A172 (cell line): ENCODE results near the gene ADAMTS16. TPM values are rescaled to one million over a fixed set of nuclear protein-coding genes. Genes with fewer than 3 reads are reported as not detected.
A peak's percentile ranks its signal among the peaks of the same experiment; 100 is the strongest.

Experiments
- DNase-seq: peaks from one replicate; pipeline ENCODE4 v3.0.0-alpha.2; 2015; ENCODE audit warnings: low spot score
- total RNA-seq: library from RNA; depleted of rRNA; stranded (reverse); fragments of >200 nt; shearing (Covaris generic); gene quantifications from 2 replicates; pipeline ENCODE4 v1.2.3, GENCODE V29; 2014

Gene ADAMTS16
- total RNA-seq, 1 experiment from 2014 or later = 3.5 TPM

DNA sequence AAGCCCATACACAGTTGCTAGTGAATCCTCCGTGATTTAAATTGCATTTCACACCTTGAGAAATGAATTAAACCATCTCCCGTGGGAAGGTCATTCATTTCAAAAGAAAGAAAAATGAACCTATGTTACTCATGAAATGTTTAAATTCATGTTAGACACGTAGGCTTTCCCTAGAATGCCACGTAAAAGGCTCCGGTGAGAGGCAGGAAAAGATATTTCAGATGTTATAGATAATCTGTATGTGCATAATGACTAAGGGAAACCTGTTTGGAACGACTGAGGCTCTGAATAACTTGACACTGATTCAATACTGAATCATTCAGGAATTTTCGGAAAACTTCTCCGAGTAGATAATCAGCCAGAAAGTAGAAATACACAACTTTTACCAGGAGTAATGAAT lies 148.1 kb downstream of the ADAMTS16 start:
- DNase-seq = peak; percentile 60

DNA sequence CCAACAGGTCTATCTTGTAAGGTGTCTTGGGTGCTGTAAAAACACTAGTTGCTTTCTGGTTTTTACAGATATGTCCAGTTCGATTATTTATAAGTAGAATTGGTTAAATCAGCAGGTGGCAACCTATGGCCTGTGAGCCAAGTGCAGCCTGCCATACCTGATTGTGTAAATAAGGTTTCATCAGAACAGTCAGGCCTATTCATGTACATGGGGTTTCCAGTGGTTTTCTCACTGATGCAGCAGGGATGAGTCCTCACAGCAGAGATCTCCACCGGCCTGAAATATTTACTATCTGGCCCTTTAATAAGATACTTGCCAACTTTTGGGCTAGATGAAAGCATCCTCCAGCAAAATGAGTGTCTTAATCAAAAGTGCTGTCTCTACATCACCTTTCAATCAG lies 149.4 kb downstream of the ADAMTS16 start:
- no peak for DNase-seq

DNA sequence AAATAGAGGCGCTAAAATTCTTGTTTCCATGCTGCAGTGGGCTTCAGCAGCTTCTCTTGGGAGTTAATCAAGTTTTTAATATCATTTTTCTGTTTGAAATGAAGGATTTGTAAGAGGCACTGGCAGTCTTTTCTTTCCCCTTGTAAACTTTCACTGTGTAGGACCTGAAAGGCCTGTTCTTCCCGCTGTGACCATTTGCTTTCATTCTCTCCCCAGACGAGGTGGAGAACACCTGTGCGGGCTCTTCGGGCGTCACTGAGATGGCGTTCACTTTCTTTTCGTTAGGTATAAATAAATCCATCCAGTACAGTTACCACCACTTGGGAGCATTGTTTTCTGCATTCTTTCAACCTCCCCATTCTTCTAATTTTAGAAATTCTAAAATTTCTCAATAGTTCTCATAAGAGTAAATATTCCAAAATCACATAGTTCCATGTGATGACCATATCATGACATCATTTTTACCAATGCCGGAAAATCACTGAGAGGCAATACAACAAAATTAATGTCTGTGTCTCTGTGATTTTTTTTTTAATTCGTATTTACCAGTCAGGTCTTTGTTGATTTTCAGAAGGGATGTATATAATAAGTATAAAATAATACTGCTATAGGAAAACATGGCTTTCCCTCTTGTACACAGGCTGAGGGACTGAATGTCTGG lies 150.7 kb downstream of the ADAMTS16 start:
- DNase-seq = no peak

DNA sequence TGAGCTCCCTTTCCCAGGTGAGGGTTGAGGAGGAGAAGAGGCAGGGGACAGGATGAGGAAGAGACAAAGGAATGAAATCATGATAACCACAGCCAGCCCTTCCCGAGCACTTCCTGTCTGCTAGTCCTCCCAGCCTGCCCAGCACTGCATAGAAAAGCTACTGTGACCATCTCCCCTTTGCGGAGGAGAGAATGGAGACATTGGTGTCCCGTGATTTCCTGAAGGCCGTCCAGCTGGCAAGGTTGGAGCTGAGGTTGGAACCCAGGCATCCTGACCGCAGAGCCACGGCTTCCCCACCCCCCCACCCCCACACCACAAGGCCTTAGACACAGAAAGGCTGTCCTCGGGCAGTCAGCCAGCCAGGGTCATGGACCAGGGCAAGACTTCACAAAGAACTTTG lies 151.2 kb downstream of the ADAMTS16 start:
- peak; percentile 96 for DNase-seq

DNA sequence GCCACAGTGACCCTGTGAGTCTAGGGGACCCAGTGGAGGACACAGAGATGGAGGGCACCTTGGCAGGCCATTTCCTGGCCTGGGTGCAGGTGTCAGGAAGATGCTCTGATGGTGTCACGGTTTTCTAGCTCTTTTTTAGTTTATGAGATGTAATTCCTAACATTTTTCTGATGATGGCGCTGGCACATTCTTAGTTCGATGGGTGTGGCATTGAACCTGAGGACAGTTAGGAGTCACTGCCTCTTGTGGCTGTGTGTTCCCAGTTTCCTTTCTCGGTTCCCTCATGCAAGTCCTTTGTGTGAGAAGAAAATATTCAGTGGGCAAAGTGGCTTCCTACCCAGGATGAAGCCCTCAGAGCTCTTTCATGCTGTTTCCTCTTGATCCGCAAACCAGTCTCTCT lies 152.9 kb downstream of the ADAMTS16 start:
- no peak for DNase-seq

DNA sequence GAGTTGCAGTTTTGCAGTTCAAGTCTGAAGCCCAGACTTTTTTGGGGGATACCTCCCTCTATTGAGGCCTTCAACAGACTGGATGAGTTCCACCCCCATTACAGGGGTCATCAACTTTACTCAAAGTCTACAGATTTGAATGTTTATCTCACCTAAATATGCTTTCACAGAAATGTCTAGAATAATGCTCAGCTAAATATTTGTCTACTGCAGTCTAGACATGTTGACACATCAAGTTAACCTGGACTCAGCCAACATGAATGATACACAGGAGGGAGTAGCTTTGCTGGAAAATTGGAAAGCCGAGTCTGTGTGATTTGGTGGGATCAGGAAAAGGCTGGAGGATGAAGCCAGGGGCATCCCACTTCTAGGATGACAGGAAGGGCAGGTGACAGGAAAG lies 154.3 kb downstream of the ADAMTS16 start:
- DNase-seq = no peak

DNA sequence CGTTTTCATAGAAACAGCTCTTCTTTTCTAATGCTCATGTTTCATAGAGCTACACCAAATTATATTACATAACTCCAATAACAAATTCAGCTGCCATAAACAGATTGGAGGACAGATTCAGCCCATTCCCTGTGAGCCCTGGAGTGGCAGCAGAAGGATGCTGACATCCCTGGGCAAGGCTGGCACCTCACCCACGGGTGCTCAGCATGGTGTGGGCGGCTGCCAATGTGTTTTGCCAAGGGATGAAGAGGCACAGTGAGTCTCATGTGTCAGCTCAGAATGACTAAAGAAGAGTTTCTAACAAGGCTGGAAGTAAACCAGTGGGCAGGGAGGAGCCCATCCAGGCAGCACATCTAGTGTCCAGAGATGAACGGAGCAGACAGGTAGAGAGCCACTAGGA lies 155.2 kb downstream of the ADAMTS16 start:
- no peak for DNase-seq

DNA sequence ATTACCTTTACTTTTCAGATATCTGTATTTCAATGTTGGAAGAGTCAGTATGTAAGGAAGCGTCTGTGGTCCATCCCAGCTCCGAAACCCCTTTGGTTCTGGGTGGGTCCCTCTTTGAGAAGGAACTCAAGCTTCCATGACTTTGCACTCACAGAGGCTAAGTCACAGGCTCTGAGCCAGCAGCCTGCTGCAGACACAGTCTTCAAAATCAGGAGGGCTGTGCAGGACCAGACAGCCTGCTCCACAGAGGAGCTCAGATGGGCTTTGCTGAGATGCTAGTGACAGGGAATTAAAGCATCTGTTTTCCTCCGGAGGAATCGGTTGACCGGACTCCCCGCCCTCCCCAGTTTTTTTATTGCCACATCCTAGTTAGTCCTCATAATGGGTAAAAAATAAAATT lies 155.9 kb downstream of the ADAMTS16 start:
- DNase-seq = no peak

DNA sequence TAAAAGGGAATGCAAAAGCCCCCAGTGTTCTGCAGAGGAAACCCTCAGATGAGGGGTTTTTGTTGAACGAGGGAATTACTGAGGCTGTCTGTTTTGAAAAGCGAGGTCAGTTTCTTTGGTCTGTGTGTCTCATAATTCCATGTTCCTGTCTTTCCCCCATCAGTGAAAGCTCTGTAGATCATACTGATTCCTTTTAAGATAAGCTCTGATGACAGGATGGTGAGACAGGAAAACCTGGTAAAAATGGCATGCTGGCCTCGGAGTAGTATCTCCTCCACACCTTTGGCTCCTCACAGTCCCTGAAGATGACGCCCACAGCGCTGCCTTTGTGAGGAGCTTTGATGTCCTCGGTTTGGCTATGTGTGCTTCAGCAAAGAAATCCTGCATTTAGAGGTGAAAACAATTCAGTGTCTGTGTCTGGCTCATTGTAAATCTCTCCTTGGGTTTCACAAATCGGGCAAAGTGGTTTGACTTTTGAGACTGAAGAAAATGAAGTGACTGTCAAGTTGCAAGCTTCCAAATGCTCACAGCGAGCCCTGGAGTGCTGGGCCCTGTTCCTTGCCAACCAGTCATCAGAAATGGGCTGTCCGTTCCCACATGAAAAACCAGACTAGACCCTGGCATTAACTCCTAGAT lies 157.4 kb downstream of the ADAMTS16 start:
- no peak for DNase-seq

DNA sequence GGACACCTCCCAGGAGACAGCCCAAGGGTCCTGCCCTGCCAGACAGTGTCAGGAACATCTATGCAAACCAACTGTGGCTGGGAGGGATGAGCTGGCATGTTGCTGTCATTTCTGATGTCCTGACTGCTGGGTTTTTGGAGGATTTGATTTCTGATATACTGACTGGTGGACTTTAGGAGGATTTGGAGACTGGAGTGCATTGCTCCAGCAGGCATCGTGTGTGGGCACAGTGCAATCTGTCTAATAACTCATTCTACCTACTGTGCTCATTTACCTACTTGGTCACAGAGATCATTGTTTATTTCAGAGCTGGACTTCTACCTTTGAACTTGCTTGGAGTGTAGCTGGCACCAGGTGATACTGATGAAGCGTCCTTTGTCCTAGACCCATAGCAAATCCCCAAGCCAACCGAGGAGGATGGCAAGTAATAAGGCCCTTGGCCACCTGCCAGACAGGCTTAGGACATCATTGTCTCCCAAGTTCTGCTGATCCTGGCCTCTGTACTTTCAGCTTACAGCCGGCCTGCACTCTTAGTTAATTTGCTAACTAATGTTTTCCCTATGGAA lies 158.0 kb downstream of the ADAMTS16 start:
- no peak for DNase-seq

DNA sequence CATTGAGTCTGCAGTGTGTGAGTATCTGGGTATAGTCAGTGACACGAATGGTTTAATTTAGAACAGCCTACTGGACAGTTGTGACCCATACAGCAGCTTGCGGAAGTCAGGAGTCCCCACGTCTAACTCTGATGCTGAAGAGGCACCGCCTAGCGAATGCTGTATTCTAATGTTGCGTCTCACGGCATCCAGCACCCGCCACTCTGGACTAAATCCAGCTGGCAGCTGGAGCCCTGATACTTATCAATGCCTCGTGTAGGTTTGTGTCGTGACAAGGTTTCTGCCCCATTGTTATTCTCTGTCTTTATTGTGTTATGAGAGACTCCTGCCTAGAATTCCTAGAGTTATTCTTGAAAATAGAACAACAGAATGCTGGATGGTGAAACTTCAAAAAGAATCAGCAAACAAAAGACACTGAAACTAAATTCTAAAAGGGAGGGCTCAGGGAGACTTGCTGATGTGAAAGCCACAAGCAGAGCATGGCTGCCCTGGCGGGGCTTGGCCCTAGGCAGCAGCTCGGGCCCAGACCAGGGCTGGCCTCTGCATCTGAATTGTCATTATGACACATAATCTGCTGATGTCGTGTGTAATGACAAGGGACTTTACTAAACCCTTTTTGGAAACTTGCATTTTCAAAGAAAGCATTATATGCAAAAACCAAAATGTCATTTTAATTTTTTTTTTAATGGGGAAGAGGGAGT lies 158.9 kb downstream of the ADAMTS16 start:
- no peak for DNase-seq

DNA sequence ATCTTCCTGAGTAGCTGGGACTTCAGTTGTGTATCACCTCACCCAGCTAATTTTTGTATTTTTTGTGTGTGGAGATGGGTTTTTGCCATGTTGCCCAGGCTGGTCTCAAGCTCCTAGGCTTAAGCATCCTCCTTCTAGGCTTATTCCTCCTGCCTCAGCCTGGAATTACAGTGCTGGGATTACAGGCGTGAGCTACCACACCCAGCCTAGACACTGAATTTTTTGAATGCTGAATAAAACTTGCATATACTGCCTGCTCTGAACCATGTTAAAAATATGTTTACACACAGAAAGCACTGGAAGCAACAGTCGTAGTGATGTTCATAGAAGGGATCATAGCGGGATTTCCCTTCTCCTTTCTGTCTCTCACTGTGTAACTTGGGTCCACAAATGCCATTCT lies 161.0 kb downstream of the ADAMTS16 start:
- DNase-seq = no peak

DNA sequence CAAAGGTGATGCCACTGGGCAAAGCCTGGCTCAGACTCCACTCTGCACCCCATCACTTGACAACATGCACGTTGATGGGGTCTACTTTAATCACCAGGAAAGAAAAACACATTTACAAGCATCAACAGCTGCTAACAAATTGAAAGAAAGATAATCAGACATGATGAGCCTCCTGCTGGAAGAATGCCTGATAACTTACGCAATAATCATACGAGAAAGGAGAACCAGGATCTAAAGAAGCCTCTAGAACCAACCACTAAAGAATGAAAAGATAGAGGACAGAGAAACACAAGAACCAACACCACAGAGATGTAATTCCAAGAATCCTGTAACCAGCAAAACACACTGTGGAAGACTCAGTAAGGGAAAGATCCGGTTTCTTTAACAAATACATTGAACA lies 162.1 kb downstream of the ADAMTS16 start:
- DNase-seq = no peak

DNA sequence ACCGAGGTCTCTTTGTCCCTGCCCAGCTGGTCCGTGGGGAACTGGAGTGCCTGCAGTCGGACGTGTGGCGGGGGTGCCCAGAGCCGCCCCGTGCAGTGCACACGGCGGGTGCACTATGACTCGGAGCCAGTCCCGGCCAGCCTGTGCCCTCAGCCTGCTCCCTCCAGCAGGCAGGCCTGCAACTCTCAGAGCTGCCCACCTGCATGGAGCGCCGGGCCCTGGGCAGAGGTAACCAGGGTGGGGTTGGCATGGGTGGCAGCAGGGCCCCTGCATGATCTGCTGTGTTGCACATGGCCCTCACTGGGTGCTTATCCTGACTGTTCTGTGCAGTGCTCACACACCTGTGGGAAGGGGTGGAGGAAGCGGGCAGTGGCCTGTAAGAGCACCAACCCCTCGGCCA lies 163.1 kb downstream of the ADAMTS16 start:
- no peak for DNase-seq

DNA sequence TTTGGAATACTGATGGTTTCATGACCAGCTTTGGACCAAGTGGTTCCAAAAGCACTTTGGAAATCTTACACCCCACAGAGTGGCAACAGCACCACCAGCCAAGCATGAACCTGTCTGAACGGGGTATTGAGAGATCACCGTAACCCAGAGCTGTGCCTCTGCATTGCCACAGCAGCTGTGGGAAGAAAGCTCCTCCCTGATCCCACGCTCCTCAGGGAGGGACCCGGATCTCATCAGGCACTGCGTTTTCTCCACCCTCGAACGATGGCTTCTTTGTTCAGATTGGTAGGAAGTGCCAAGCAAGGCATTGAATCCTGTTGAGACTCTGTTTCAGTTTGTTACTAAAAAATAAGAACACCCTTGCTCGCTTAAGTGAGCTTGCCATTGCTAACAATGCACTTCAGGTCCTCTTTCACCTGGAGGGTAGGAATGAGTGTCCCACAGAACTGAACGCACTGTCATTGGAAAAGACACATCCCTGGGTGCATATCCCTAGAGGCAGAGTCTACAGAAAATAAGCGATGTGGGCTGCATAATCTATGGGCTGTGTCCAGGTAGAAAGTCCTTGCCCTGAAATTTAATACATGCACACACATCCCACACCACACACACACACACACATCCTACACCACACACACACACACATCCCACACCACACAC lies 164.4 kb downstream of the ADAMTS16 start:
- DNase-seq = no peak

DNA sequence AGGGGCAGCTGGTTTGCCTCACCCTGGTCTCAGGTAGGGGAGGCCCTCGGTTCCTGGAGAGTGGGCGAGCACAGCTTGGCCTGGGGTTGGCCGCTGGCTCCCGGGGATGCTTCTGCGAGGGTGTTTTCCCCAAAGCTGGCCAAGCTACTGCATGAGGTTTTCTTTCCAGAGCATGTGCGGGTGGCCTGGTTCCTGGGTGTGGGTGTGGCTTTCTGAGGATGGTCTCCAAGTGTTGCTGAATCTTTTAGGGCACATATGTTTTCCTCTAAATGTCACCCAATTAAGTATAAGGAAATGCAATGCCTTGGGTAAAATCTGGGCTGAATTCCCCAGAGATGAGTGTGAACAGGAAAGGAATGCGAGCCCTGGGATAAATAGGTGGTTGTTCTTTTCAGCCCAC lies 166.6 kb downstream of the ADAMTS16 start:
- peak; percentile 84 for DNase-seq

DNA sequence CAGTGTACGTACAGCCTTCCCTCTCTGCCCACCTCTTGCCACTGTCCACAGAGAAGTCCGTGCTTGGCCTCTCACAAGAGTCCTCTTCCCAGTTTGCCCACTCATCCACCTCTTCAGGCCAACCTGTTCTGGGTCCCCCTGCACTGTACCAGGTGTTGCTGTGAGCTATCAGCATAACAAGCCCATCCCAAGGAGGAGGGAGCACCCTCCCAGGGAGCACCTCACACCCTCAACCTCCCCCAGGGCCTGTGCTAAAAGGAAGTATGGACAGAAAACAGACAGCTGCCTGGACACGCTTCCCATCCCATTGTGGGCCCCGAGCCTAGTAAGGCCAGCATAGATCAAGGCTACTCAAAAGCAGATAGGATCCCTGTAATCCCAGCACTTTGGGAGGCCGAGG lies 168.2 kb downstream of the ADAMTS16 start:
- no peak for DNase-seq

DNA sequence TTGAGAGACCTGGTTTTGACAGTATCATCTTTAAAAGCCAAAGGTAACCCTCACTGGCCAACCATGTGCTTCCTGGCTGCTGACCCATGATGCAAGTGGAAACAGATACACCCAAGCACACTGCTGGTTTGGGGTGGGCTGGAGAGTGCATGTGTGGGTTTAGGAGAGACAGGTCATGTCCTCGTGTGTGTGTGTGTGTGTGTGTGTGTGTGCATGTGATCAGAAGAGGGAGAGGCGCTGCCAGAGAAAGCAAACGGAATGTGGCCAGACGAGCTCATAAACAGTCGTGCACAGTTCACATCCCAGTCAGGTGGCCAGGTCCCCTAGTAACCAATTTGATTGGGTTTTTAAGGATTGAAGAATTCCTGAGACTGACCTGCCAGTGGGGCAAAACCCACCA lies 169.5 kb downstream of the ADAMTS16 start:
- no peak for DNase-seq

DNA sequence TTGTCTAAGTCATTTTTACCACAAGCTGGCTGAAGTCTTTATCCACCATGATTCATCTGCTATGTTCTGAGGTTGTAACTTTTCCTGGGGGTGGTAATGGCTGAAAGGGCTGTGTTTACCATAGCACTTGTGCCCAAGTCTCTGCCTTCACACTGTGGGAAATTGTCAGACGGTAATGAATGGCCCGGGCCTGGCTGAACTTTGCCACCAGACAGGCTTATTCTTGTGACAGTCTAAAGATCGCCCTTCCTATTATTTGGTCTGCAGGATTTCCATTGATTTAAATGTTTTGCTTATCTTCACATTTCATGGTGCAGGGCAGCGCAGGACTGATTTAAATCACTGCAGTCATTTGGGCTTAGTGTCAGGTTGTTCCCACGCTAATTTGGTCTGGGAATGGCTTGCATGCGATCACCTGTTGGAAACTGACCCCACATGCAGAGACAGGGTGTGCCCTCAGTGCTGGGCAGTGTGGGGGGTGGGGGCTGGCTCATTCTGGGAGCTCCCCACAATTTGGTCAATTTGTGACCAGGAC lies 173.0 kb downstream of the ADAMTS16 start:
- peak; percentile 82 for DNase-seq

DNA sequence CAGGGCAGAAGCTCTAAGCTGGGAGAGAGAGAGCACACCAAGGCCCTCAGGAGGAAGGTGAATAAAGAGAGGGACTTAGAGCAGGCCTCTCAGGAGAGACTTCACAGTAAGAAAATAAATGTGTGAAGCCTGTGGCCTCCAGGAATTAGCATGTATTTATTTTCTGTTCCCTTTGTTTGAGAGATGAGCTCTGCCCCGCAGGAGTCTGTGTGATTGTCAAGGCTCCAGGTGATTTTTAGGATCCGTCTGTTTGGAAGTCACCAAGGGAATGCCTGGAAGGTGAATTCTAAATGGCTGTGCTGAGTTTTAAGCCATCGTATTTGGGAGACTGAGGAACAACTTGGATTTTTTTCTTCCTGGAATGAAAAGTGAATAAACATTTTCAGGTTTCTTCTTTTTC lies 174.0 kb downstream of the ADAMTS16 start:
- DNase-seq = no peak

DNA sequence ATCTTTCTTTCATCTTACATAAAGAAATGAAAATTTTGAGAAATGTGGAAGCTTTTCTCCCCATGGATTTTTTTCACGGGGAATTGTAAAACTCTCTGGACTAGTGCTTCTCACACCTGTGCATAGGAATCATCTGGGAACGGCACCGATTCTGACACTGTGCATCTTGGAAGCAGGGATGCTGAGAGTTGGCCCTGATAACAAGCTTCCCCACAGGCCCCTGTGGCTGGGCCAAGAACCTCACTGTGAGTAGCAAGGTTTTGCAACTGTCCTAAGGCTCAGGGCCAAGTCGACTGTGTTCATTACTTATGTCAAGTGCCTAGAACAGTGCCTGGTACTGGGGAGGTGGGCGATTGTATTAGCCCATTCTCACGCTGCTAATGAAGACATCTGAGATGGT lies 174.5 kb downstream of the ADAMTS16 start:
- DNase-seq = no peak
